Measurements from ENCODE around the gene EGF.
A peak's percentile ranks its signal among the peaks of the same experiment; 100 is the strongest.

The EGF gene

DNA sequence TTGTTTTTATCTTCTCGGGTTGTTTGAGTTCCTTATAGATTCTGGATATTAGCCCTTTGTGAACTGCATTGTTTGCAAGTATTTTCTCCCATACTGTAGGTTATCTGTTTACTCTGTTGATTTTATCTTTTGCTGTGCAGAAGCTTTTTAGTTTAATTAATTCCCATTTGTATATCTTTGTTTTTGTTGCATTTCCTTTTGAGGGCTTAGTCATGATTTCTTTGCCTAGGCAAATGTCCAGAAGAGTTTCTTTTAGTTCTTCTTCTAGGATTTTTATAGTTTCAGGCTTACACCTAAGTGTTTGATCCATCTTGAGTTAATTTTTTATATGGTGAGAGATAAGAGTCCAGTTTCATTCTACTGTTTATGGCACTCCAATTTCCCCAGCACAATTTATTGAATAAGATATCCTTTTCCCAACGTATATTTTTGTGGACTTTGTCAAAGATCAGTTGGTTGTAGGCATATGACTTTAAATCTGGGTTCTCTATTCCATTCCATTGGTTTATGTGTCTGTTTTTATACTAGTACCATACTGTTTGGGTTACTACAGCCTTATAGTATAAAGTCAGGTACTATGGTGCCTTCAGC is 54.3 kb downstream of the EGF start:
- DNase-seq, result no peak

DNA sequence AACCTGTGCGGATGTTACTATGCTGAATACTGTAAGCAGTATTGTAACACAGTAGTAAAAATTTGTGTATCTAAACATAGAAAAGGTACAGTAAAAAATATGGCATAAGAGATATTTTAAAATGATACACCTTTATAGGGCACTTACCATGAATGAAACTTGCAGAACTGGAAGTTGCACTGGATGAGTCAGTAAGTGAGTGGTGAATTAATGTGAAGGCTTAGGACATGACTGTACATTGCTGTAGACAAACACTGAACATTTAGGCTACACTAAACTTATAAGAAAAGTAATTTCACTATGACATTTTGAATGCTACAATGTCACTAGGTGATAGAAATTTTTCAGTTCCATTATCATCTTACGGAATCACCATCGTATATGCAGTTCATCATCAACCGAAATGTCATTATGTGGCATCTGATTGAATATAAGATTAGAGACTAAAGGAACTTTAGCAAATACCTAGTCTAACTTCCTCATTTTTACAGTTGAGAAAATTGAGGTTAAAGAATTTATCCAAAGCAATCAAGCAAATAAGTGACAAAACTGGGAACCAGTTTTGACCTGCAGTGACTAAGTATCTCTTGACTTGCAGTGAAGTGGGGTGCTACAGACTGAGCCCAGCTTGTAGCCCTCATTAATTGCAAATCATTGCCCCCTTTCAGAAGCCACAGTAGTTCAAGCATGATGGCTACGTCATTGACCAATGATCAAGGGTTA is 55.3 kb downstream of the EGF start:
- no peak for DNase-seq

DNA sequence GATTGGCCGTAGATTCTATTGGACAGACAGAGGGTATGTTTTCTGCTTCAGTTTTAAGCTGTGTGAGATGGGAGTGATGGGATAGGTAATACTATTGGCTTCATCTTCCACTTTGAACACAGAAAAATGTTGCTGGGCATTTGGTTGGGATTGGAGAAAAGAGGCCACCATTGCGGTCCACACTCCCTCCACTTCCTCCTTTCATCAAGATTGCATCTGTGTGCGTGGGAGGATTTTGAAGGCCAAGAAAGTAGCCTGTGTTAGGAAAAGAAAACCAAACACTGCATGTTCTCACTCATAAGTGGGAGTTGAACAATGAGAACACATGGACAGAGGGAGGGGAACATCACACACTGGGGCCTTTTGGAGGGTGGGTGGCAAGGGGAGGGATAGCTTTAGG is 56.4 kb downstream of the EGF start:
- DNase-seq, result no peak

DNA sequence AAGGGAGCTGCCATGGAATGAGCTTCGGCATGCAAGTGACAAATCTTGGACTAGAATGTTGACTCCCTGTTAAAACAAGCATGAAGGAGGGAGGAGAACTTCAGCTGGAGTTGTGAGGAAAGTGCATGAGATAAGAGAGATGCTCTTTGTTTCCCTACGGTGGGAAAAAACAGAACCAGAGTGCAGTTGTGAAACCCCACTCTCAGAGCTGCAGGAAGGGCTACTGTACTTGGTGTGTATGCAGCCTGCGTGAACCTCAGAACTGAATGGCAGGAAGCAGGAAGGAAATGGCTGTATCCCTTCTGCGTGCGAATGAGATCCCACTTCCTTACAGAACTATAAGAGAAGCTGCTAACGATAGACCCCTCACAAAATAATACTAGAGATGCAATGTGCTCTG is 57.2 kb downstream of the EGF start:
- DNase-seq, result no peak

DNA sequence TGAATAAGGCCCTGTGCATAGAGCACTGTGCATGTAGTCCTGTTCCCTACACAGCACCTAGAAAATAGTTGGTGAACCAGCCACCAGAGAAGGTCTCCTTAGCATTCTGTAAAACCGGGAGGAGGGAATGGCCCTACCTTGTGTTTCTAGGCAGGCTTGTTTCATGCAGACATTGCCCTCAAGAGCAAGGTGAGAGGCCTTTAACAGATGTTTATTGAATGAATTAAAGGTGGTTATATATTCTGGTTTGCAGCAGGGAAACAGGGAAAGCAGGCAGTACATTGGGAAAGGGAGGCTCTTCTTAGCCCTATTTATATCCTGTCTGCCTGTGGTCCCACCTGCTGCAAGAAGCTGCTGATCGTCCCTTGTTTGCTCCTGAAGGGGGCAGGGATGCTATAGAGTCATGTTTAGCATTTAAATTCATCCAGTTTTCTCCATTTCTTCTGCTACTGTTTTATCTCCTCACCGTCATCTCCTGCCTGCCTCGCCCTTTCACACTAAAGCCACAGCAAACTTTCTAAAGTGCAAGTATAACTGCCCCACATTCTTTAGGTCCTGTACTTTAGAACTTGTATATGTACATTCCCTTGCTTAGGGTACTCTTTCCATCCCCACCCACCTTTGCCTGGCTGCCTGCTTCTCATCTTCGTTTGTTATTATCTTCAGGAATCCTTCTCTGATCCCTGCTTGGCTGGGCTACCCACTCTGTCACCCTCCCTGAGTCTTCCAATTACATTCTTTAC is 60.3 kb downstream of the EGF start:
- DNase-seq, result no peak

DNA sequence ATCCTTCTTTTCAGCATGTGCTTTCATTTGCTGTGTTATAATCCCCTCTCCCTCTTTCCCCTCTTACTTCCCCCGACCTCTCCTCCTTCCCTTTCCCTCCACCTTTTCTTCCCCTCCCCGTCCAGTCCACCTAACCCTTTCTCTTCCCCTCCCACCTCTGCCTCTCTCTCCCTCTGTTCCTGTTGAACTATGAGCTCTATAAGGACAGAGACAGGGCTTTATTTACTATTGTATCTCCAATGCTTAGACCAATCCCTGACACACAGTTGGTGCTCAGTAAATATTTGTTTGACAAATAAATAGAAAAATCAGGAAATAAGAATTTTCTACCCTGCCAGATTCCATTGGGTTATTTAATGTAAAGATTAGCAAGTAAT is 60.8 kb downstream of the EGF start:
- DNase-seq, result no peak

DNA sequence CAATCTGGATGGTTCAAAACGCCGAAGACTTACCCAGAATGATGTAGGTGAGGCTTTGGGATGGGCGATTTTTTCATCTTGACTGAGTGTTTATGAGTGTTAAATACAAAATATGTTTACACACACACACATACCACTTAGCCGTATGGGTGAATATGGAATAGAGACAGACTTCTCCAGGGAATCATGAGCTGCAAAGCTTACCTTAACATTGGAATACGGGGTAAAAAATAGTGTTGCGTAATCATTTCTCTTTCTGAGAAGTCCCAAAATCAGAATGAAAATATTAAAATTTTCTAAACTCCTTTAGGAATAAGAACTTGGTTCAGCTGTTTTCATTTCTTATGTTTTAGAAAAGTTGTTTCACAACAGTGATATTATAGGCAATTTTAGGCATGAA is 63.5 kb downstream of the EGF start:
- no peak for DNase-seq

DNA sequence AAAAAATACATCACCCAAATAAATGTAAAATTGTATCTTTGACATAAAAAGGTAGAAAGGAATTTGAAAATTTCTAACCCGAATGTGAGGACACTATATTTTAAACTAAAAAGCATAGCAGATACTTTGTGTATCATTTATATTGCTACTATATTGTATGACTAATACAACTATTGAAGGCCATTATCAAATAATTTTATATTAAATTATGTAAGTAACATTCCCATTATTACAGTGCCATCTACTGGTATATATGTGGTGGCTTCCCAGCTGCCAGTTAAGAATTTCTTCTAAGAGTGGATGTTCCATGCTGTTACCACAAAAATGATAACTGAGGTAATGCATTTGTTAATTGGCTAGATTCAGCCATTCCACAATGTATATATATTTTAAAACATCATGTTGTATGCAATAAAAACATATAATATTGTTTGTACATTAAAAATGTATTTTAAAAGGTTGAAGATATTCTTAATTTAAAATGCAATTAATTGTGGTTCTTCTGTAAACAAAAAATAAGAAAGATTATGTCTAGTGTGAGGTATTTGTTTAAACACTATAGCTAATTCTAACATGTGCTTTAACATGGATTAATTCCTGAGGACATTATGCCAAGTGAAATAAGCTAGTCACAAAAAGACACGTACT is 65.3 kb downstream of the EGF start:
- no peak for DNase-seq

DNA sequence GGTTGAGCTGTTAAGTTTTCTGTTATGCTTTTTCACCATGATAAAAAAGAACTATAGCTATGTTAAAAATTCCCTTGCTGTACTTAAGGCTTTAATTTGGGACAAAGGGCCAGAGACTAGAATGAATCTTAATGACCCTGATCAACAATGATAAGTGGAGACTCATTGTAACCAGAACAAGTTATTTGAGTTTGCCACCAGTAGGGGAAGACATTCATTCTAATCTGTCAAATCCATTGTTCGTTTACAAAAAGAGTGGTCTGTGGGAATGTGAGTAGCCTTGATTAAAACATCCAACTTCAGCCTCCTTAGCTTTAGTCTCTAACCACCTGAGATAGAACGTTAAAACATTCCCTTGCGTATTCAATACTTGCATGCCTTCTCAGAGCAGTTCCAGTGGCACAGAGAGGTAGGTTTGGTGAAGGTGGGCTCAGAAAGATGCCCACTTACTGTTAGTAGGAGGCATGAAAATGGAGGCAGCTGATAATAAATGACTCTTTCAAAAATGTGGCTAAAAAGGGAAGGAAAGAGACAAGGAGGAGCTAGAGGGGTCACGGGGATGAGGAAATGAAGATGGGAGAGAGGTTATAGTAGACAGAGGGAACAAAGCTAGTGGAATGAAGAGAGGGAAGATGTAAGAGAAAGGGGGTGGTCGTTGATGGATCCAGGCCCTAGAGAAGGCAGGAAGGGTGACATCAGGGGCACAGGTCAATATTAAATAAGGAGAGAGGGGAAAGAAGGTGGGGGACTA is 66.2 kb downstream of the EGF start:
- DNase-seq, result no peak

DNA sequence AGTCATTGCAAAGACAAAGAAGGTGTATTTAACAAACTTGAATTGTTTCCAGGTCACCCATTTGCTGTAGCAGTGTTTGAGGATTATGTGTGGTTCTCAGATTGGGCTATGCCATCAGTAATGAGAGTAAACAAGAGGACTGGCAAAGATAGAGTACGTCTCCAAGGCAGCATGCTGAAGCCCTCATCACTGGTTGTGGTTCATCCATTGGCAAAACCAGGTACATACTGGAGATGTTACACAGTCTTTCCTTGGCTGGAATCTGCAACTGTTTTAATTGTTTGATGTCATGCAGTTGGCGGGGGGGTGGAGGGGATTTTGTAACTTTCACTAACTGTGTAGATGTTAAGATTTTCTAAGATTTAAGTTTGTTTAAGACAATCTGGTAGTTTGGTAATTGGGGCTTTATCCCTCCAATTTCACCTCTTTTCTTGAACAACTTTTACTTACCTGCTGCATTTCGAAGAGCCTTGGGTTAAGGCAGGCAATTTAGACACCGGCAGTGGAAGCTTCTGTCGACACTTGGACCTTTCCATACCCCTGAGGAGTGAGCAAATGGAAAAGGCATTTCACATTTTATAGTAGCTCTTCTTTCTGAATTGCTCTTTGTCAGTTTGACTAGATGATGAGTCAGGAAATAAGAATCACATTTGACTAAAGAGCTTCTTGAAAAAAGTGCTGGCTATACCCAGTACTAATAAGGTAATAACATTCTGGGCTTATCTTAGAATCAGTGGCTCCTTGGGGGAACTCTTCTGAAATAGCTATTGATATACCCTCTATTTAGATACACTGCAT is 67.4 kb downstream of the EGF start:
- no peak for DNase-seq

DNA sequence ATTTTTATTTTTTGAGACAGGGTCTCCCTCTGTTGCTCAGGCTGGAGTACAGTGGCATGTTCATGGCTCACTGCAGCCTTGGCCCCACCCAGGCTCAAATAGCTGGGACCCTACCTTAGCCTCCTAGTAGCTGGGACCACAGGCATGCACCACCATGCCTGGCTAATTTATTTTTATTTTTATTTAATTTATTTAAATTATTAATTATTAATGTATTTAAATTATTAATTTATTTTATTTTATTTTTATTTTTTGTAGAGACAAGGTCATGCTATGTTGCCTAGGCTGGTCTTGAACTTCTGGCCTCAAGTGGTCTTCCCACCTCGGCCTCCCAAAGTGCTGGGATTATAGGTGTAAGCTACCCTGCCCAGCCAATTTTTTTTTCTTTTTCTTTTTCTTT is 69.3 kb downstream of the EGF start:
- no peak for DNase-seq

DNA sequence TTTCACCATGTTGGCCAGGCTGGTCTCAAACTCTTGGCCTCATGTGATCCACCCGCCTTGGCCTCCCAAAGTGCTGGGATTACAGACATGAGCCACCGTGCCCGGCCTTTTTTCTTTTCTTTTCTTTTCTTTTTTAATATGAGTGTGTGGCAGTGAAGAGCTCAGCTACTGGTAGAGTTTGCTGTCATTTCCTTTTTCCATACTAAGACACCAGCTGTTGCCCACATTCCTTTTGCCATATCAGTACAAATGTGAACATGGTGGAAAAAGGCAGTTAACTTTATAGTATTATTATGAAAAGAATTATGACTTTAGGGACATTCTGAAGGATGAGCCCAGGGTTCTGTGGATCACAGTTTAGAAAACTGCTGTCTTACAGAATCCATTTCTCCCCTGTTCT is 69.8 kb downstream of the EGF start:
- no peak for DNase-seq

DNA sequence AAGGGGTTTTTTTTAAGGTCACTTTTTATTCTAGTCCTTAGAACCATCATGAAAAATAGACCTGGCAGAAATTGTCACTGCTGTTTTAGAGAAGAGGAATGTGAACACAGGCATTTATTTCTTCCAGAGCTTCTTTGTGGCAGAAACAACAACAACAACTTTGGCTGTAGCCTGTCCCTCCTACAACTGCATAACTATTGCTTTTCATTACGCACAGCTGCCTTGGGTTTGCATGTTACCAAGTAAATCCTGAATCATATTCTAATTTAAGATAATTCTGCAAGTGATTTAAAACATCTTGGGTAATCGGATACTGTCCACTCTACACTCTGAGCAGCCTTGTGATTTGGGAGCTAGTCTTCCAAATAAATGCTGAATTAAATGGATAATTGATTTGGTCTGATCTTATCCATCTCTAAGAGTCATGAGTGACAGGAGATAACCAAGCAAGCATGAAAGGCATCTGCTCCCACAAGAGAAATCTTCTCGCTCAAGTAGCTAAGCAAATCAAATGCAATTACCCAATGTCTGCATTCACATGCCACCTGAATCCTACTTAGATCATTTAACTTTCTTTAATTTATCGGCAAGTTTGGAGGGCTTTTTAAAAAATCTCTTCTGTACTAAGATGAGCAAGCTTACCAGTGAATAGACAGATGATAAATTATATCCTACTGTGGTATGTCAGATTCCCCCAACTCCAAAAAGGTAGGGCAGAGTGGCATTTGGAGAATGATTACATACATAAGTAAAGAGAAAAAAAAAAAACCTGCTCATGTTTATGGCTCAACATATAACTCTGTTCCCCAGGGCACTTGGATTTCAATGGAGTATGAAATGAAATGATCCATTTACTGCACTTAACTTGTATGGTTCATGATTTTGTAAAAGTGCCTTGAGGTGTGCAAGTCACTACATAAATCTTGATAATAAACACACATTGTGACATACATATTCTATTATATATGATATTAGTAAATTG is 73.6 kb downstream of the EGF start:
- no peak for DNase-seq

DNA sequence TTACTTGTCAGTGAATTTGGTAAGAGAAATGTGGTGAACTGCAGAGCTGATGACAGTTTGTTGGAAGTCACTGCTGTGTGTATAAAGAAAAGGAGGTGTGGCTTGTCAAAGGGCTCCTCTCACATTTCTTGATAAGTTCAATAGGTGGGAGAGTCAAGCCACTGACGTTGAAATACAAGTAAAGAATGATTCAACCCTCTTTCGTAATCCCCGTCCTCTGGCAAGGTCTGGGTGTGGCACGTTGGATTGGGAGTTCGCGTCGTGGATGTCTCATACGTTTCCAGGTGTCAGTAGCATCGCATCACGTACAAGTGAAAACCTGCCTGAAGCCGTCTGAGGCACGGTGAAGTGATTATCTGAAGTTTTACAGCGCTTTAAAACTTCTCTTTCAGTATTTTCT is 76.4 kb downstream of the EGF start:
- DNase-seq, result no peak

DNA sequence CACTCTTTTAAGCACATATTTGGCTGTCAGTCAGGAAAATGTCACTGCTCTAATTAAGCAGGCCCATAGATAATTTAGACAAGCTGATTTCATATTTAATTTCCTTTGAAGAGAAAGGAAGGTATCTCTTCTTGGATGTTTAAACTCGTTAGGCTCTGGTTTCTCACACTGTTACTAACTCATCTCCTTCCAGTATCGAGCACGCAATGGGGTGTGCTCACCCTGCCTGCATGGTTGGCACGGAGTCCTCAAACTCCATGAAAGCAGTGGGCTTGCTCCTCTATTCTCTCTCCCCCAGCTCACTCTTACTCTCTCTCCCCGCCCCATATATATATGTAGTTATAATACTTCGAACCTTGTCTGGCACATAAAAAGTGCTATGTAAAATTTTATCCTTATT is 76.9 kb downstream of the EGF start:
- no peak for DNase-seq

DNA sequence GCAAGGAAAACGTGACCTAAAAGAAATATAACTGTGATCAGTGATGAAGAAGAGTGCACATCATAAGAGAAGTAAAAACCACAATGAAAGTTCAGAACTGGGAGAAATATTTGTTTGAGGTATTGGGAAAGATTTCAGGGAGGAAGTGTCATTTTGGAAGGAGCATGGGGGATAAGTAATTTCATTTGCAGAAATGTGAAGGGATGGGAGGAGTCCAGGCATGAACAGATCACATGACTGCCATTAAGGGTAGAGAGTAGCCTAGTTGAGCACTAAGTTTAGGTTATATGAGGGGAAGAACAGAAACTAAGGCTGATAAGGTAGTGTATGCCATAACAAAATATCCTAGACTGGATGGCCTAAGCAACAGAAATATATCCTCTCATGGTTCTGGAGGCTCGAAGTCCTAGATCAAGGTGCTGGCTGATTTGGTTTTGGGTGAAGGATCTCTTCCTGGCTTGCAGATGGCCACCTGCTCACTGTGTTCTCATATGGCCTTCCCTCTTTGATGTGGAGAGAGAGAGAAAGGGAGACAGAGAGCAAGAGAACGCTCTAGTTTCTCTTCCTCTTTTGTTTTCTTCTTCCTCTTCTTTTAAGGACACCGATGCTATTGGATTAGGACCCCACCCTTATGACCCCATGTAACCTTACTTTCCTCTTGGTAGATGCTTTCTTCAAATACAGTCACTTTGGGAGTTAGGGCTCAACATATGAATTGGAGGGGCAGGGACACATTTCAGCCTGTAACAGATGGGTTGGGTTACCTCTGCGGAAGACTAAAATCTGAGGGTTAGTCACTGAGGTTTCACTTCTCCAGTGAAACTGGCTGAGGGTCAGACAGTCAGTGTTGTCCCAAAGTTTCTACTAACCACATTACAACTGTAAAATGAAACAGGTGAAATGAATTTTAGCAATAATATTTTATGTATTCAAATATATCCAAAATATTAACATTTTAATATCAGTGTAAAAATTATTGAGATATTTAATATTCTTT is 77.9 kb downstream of the EGF start:
- DNase-seq, result peak; percentile 24

DNA sequence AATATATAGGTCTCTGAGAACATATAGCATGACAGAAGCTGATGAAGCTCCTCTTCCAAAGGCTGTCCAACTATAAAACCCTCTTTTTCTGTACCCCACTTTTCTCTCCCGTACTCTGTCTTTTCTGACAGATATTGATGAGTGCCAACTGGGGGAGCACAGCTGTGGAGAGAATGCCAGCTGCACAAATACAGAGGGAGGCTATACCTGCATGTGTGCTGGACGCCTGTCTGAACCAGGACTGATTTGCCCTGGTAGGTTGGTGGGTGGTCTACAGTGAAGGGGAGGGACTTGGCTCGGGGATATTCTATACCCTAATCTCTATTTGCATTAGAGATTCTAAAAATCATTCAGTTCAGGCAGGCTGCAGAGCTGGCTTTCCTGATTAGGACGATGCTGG is 80.4 kb downstream of the EGF start:
- DNase-seq, result no peak

DNA sequence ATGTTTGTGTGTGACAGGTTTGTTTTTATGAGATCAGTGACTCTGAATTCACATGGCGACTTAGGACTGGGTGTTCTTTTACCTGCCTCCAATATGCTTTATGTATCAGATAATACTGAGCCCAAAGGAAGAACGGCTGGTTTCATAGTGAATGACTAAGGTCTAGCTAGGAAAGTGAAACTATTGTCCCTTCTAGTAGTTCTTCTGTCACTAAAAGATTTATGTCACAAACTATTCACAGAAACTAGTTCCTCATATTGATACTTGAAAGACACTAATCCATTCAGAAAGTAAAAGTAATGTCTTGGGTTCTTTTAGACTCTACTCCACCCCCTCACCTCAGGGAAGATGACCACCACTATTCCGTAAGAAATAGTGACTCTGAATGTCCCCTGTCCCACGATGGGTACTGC is 81.7 kb downstream of the EGF start:
- DNase-seq, result no peak

DNA sequence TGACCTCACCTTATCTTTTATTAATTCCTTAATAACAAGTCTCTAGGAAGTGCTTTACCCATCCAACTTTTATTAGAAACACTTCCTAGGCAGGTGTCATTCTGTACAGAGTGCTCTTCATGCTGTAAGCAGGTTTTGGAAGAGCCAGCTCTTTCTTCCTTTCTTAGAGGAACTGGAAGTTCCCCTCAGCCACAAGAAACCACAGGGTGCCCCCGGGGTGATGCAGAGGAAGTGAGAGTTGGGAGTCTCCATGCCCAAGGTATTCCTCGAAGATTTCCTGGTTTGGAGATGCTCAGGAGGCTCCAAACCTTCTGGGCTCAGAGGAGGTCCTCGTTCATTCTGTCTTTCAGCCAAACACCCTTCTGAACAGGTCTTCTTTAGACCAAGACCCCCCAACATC is 83.8 kb downstream of the EGF start:
- DNase-seq, result no peak

Data from midbrain (tissue), 1 donor.